Retina (tissue), 1 donor: ENCODE measurements around the gene TNFRSF17.
A peak's percentile ranks its signal among the peaks of the same experiment; 100 is the strongest.

Experiments used
- DNase-seq: peaks from one replicate; pipeline ENCODE4 v3.0.0-alpha.2; 2016

TNFRSF17 gene

GRCh38 chr16:11972128-11972527 is 7.1 kb downstream of the TNFRSF17 start:
- DNase-seq = no peak

- DNase-seq = no peak
Observed at GRCh38 chr16:11973070-11973469, 8.1 kb downstream of the TNFRSF17 start.

- peak; percentile 51 for DNase-seq
Observed at GRCh38 chr16:11976850-11977375, 11.9 kb downstream of the TNFRSF17 start.

- DNase-seq = no peak
Observed at GRCh38 chr16:11977376-11978041, 12.5 kb downstream of the TNFRSF17 start.

- no peak for DNase-seq
Observed at GRCh38 chr16:11978080-11978479, 13.1 kb downstream of the TNFRSF17 start.

- no peak for DNase-seq
Observed at GRCh38 chr16:11979013-11979672, 14.1 kb downstream of the TNFRSF17 start.

- no peak for DNase-seq
Observed at GRCh38 chr16:11980136-11980844, 15.3 kb downstream of the TNFRSF17 start.

GRCh38 chr16:11985250-11985649 is 20.2 kb downstream of the TNFRSF17 start:
- no peak for DNase-seq

- no peak for DNase-seq
Observed at GRCh38 chr16:11986521-11987057, 21.6 kb downstream of the TNFRSF17 start.

- DNase-seq = no peak
Observed at GRCh38 chr16:11988258-11988978, 23.4 kb downstream of the TNFRSF17 start.

- DNase-seq = no peak
Observed at GRCh38 chr16:11990702-11991390, 25.8 kb downstream of the TNFRSF17 start.

- no peak for DNase-seq
Observed at GRCh38 chr16:11992008-11992584, 27.1 kb downstream of the TNFRSF17 start.

GRCh38 chr16:11992586-11993524 is 27.8 kb downstream of the TNFRSF17 start:
- DNase-seq = no peak

- no peak for DNase-seq
Observed at GRCh38 chr16:11994143-11995119, 29.4 kb downstream of the TNFRSF17 start.

- DNase-seq = no peak
Observed at GRCh38 chr16:11996433-11997330, 31.7 kb downstream of the TNFRSF17 start.

GRCh38 chr16:12000032-12000431 is 35.0 kb downstream of the TNFRSF17 start:
- DNase-seq = no peak

- DNase-seq = no peak
Observed at GRCh38 chr16:12002447-12003006, 37.5 kb downstream of the TNFRSF17 start.

- no peak for DNase-seq
Observed at GRCh38 chr16:12006637-12007036, 41.6 kb downstream of the TNFRSF17 start.
